Measurements from ENCODE around the gene ZNF654. TPM values are rescaled to one million over a fixed set of nuclear protein-coding genes. Genes with fewer than 3 reads are reported as not detected.
A peak's percentile ranks its signal among the peaks of the same experiment; 100 is the strongest.

The ZNF654 gene
- total and polyA plus RNA-seq, 2 donors (not counting 3 experiments of a cell fraction or from before 2014, with no cell fraction given) = 2.9 to 14.6 TPM

DNA sequence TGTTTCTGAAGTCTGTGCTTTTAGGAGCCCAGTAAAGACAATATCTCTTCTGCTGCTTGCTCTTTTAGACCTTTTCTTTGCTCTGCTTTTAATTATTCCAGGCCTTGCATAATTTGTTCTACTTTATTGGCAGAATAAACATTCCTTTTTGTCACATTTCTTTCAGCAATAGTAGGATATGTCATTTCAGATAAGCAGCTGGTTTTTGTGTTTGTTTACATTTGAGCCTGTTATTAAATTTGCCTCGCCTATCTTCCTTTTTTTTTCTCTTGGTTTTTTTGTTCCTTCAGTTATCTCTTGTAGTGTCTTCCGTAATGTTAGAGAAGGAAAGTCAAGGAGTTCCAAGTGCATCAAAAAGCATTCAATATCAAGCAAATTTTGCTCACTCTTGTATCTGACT, 16.4 kb downstream of the ZNF654 start:
- Histone ChIP-seq H3K4me1 (ENCODE audit: control insufficient read depth, extremely low read depth, insufficient read depth, low read length) (no peaks in the 10 kb centered on the region), H3K4me2 (ENCODE audit: insufficient read depth, low read length) (no peak overlapping the region), H3K27ac (ENCODE audit: insufficient read depth, low read depth, low read length) (no peak overlapping the region), H4K20me1 (replicated peaks; ENCODE audit: control insufficient read depth, extremely low read depth, insufficient read depth, low read length) (peaks cover 7% of the 10 kb centered on the region), H3K79me2 (ENCODE audit: control insufficient read depth, insufficient read depth, low read length) (peaks cover 87% of the 10 kb centered on the region), H3K4me3 (replicated peaks in 1 of 3; ENCODE audit: insufficient read depth in 1 of 3, low read depth in 1 of 3, low read length in 3 of 3) (no peak overlapping the region), H3K27me3 (ENCODE audit: control insufficient read depth in 2 of 2, insufficient read depth in 2 of 2, low read length in 2 of 2) (no peaks in the 10 kb centered on the region), H3K9me1 (replicated peaks; ENCODE audit: control insufficient read depth, extremely low read depth, insufficient read depth, low read length) (no peaks in the 10 kb centered on the region), H3K9me3 (replicated peaks; ENCODE audit: control insufficient read depth, insufficient read depth, low read length) (no peaks in the 10 kb centered on the region), H2AFZ (ENCODE audit: low read depth, low read length) (no peak overlapping the region), H3K9ac (replicated peaks; ENCODE audit: extremely low read depth, insufficient read depth, low read length) (no peak overlapping the region), H3K36me3 (ENCODE audit: control insufficient read depth in 2 of 2, extremely low read depth in 1 of 2, insufficient read depth in 2 of 2, low read length in 2 of 2) (no peaks in the 10 kb centered on the region)
- ChIA-PET POLR2A (no interaction called here), CTCF (interaction anchor here (1.3 kb wide), 1 partner anchor 38 kb away, joined by 4 read pairs; no protein-coding TSS in a partner anchor)
- intact Hi-C loops (cut with micrococcal nuclease) = no loop called here
- FAIRE-seq (no peak), DNase-seq (ENCODE audit: low read depth, low spot score) (peak; percentile 4)
- dilution Hi-C loops (cut with MboI; ENCODE audit: extremely low pct_ligation_motif_present, low sequenced_read_pairs) = no loop called here
- BruUV-seq (replicated peaks) = no TSS peak
- TF ChIP-seq, protein P1, sequence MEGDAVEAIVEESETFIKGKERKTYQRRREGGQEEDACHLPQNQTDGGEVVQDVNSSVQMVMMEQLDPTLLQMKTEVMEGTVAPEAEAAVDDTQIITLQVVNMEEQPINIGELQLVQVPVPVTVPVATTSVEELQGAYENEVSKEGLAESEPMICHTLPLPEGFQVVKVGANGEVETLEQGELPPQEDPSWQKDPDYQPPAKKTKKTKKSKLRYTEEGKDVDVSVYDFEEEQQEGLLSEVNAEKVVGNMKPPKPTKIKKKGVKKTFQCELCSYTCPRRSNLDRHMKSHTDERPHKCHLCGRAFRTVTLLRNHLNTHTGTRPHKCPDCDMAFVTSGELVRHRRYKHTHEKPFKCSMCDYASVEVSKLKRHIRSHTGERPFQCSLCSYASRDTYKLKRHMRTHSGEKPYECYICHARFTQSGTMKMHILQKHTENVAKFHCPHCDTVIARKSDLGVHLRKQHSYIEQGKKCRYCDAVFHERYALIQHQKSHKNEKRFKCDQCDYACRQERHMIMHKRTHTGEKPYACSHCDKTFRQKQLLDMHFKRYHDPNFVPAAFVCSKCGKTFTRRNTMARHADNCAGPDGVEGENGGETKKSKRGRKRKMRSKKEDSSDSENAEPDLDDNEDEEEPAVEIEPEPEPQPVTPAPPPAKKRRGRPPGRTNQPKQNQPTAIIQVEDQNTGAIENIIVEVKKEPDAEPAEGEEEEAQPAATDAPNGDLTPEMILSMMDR (IDR thresholded peaks at IDR 0.05; ENCODE audit: extremely low read depth in 1 of 2, insufficient read depth in 1 of 2, low read depth in 1 of 2, low read length in 2 of 2) = no peak
- TF ChIP-seq, protein P2, sequence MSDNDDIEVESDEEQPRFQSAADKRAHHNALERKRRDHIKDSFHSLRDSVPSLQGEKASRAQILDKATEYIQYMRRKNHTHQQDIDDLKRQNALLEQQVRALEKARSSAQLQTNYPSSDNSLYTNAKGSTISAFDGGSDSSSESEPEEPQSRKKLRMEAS (IDR thresholded peaks at IDR 0.05; ENCODE audit: insufficient read depth, insufficient read length) = no peak
- no peak for TF ChIP-seq MYC (IDR thresholded peaks at IDR 0.05; ENCODE audit: low read depth, low read length)
- TF ChIP-seq POLR2A (IDR thresholded peaks at IDR 0.05; ENCODE audit: low read depth, low read length) = no peak
- no peak for TF ChIP-seq EZH2 (IDR thresholded peaks at IDR 0.05; ENCODE audit: borderline replicate concordance, low read depth, low read length, severe bottlenecking)
- TF ChIP-seq GATA2 (IDR thresholded peaks at IDR 0.05; ENCODE audit: insufficient read depth, insufficient read length, low read depth, low read length) = no peak
- TF ChIP-seq FOS (IDR thresholded peaks at IDR 0.05; ENCODE audit: borderline replicate concordance, insufficient read depth, low read length) = no peak
- no peak for TF ChIP-seq JUN (IDR thresholded peaks at IDR 0.05; ENCODE audit: borderline replicate concordance, insufficient read depth, insufficient read length, low read depth)

Data from endothelial cell of umbilical vein (primary cell).